Neural cell (in vitro differentiated cells): ENCODE data around the gene MSMP. TPM values are rescaled to one million over a fixed set of nuclear protein-coding genes. Genes with fewer than 3 reads are reported as not detected.

Source experiments
- H2AFZ ChIP-seq: fragments of 200-600, 300-800 bp; sonication (generic), shearing (Covaris generic); 2 replicates; pipeline ENCODE4 v1.6.0; 2014; ENCODE audit warnings: low read depth, mild to moderate bottlenecking, antibody characterized with exemption, low read length, moderate library complexity
- H3F3A ChIP-seq: fragments of 200-600 bp; shearing (Covaris generic); 2 replicates; pipeline ENCODE4 v1.6.1; 2016; ENCODE audit warnings: mild to moderate bottlenecking, moderate library complexity, mixed read lengths, antibody characterized with exemption, low read length; ENCODE audit not compliant: insufficient read depth, poor library complexity, severe bottlenecking
- H3K27ac ChIP-seq: fragments of 200-600, 300-800 bp; sonication (generic), shearing (Covaris generic); 2 replicates; pipeline ENCODE4 v1.5.1; 2014; ENCODE audit warnings: mild to moderate bottlenecking, low read length, moderate library complexity
- H3K27me3 ChIP-seq: fragments of 300-800, 200-600 bp; sonication (generic), shearing (Covaris generic); 2 replicates; pipeline ENCODE4 v1.6.0; 2014; ENCODE audit warnings: mild to moderate bottlenecking, low read depth, low read length, moderate library complexity; ENCODE audit not compliant: insufficient read depth
- H3K36me3 ChIP-seq: fragments of 300-800, 200-600 bp; sonication (generic), shearing (Covaris generic); 2 replicates; pipeline ENCODE4 v1.5.1; 2014; ENCODE audit warnings: mild to moderate bottlenecking, antibody characterized with exemption, low read length, moderate library complexity; ENCODE audit not compliant: insufficient read depth
- H3K4me2 ChIP-seq: fragments of 300-800, 200-600 bp; sonication (generic), shearing (Covaris generic); 2 replicates; pipeline ENCODE4 v1.6.0; 2014; ENCODE audit warnings: mild to moderate bottlenecking, low read length
- H3K4me3 ChIP-seq: fragments of 300-800, 200-600 bp; sonication (generic), shearing (Covaris generic); 2 replicates; pipeline ENCODE4 v1.5.1; 2014; ENCODE audit warnings: mild to moderate bottlenecking, low read length, moderate library complexity
- H3K79me2 ChIP-seq: fragments of 200-600 bp; shearing (Covaris generic); replicated peaks from 2 replicates; pipeline ENCODE4 v1.6.0; 2014; ENCODE audit warnings: mild to moderate bottlenecking, low read length, moderate library complexity; ENCODE audit not compliant: insufficient read depth
- H3K9ac ChIP-seq: fragments of 300-800, 200-600 bp; sonication (generic), shearing (Covaris generic); 2 replicates; pipeline ENCODE4 v1.6.1; 2016; ENCODE audit warnings: mild to moderate bottlenecking, low read length, mixed read lengths
- H3K9me2 ChIP-seq: fragments of 200-600 bp; shearing (Covaris generic); 2 replicates; pipeline ENCODE4 v1.6.1; 2016; ENCODE audit warnings: mild to moderate bottlenecking, low read length, mixed read lengths; ENCODE audit not compliant: insufficient read depth
- H3K9me3 ChIP-seq: fragments of 200-600, 300-800 bp; sonication (generic), shearing (Covaris generic); 2 replicates; pipeline ENCODE4 v1.6.1; 2016; ENCODE audit warnings: mild to moderate bottlenecking, mixed run types, low read length, moderate library complexity, mixed read lengths
- H4K20me1 ChIP-seq: fragments of 200-600 bp; shearing (Covaris generic); 2 replicates; pipeline ENCODE4 v1.6.1; 2016; ENCODE audit warnings: mild to moderate bottlenecking, mixed run types; ENCODE audit not compliant: insufficient read depth
- CTCF ChIP-seq: fragments of 450-650 bp; IDR thresholded peaks from 2 replicates; pipeline ENCODE4 v1.5.1; 2014; ENCODE audit warnings: antibody characterized with exemption, mild to moderate bottlenecking, moderate library complexity; ENCODE audit not compliant: poor library complexity, severe bottlenecking
- EP300 ChIP-seq: fragments of 450-650 bp; conservative IDR thresholded peaks from 2 replicates; pipeline ENCODE4 v1.6.1; 2014; ENCODE audit warnings: antibody characterized with exemption, mild to moderate bottlenecking, moderate library complexity; ENCODE audit not compliant: poor library complexity, severe bottlenecking
- EZH2 ChIP-seq: fragments of 200-600, 300-800 bp; shearing (Covaris generic), sonication (generic); IDR thresholded peaks from 2 replicates; pipeline ENCODE4 v1.6.1; 2014; ENCODE audit warnings: antibody characterized with exemption, low read length, borderline replicate concordance, mild to moderate bottlenecking; ENCODE audit not compliant: insufficient read depth, poor library complexity, severe bottlenecking
- MXI1 ChIP-seq: fragments of 450-650 bp; conservative IDR thresholded peaks from 2 replicates; pipeline ENCODE4 v1.6.1; 2014; ENCODE audit warnings: antibody characterized with exemption, mild to moderate bottlenecking; ENCODE audit not compliant: poor library complexity, severe bottlenecking
- POLR2AphosphoS5 ChIP-seq: IDR thresholded peaks from 2 replicates; pipeline ENCODE4 v1.6.1; 2012
- RAD21 ChIP-seq: fragments of 450-650 bp; conservative IDR thresholded peaks from 2 replicates; pipeline ENCODE4 v1.6.1; 2014; ENCODE audit warnings: antibody characterized with exemption, mild to moderate bottlenecking, moderate library complexity
- SMC3 ChIP-seq: fragments of 450-650 bp; conservative IDR thresholded peaks from 2 replicates; pipeline ENCODE4 v1.6.1; 2014; ENCODE audit warnings: antibody characterized with exemption, mild to moderate bottlenecking, moderate library complexity; ENCODE audit not compliant: poor library complexity
- TAF1 ChIP-seq: IDR thresholded peaks from 2 replicates; pipeline ENCODE4 v1.6.1; 2012; ENCODE audit warnings: low read depth
- polyA plus RNA-seq: library from polyadenylated mRNA; depleted of rRNA; stranded (reverse); fragments of >200 nt; gene quantifications from 2 replicates; pipeline ENCODE4 v1.2.3, GENCODE V29; 2014
- TF ChIP-seq, protein P1 (sequence below): IDR thresholded peaks from 2 replicates; pipeline ENCODE4 v1.6.1; 2012; ENCODE audit warnings: borderline replicate concordance

Gene MSMP
- polyA plus RNA-seq, 1 donor from 2014 or later: not detected

- no peak overlapping the region for H2AFZ ChIP-seq
- no peaks in the 10 kb centered on the region for H3K79me2 ChIP-seq
- no peaks in the 10 kb centered on the region for H3F3A ChIP-seq
- TF ChIP-seq SMC3 (no peak), MXI1 (no peak), CTCF (no peak), EZH2 (no peak), EP300 (no peak), TAF1 (no peak), POLR2AphosphoS5 (no peak), RAD21 (no peak)
- TF ChIP-seq, protein P1, sequence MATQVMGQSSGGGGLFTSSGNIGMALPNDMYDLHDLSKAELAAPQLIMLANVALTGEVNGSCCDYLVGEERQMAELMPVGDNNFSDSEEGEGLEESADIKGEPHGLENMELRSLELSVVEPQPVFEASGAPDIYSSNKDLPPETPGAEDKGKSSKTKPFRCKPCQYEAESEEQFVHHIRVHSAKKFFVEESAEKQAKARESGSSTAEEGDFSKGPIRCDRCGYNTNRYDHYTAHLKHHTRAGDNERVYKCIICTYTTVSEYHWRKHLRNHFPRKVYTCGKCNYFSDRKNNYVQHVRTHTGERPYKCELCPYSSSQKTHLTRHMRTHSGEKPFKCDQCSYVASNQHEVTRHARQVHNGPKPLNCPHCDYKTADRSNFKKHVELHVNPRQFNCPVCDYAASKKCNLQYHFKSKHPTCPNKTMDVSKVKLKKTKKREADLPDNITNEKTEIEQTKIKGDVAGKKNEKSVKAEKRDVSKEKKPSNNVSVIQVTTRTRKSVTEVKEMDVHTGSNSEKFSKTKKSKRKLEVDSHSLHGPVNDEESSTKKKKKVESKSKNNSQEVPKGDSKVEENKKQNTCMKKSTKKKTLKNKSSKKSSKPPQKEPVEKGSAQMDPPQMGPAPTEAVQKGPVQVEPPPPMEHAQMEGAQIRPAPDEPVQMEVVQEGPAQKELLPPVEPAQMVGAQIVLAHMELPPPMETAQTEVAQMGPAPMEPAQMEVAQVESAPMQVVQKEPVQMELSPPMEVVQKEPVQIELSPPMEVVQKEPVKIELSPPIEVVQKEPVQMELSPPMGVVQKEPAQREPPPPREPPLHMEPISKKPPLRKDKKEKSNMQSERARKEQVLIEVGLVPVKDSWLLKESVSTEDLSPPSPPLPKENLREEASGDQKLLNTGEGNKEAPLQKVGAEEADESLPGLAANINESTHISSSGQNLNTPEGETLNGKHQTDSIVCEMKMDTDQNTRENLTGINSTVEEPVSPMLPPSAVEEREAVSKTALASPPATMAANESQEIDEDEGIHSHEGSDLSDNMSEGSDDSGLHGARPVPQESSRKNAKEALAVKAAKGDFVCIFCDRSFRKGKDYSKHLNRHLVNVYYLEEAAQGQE: no peak
- H3K4me2 ChIP-seq: peak overlapping the region; percentile 37
- H3K36me3 ChIP-seq: peaks cover 6% of the 10 kb centered on the region
- H3K27me3 ChIP-seq: no peaks in the 10 kb centered on the region
- H3K9me2 ChIP-seq: no peaks in the 10 kb centered on the region
- peak overlapping the region; percentile 67 for H3K4me3 ChIP-seq
- no peaks in the 10 kb centered on the region for H4K20me1 ChIP-seq
- no peaks in the 10 kb centered on the region for H3K9me3 ChIP-seq
- peak overlapping the region; percentile 58 for H3K9ac ChIP-seq
- no peak overlapping the region for H3K27ac ChIP-seq
Measured at GRCh38 chr9:35757226-35757891, 3.3 kb upstream of the MSMP start.

DNA sequence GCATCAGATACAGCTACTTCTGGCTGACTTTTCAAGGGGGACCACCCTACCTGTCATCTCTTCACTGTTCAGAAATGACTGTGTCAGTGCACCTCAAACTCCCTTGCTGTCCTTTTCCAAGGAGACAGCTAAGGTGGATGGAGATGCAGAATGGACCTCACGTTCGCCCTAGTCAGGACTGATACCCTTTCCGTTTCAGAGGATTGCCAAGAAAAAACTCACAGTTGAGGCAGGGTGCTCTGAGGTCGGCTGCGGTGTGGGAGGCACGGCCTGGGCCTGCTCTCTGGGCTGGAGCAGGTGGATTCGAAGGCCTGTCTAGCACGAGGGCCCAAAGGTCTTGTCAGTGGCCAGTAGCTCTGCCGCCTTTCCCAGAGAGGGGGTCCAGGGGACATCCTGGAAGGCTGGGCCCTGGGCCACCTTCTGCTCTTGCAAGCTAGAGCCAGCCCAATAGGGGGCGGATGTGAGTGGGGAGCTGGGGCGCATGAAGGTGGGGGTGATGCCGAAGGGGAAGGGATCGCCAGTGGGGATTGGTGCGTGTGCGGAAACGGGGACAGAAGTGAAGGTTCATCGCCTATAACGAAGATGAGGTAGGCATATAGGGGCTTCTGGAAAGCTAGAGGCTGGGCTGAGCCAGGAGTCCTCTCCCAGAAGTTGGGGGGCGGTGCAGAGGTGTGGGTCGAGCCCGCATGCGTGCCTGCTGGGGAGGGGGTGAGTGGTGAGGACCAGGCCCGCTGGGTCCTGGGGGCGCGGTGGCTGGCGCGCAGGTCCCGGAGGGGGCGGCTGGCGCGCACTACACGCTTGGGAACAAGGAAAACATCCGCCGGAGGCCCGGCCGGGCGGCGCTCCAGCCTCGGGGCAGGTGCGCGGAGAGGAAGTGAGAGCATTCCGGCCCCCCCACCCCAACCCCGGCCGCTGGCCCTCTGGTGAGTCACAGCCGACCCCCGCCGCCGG lies 2.5 kb upstream of the MSMP start:
- Histone ChIP-seq H3K4me3 (peak overlapping the region; percentile 67), H3K9me2 (no peaks in the 10 kb centered on the region), H4K20me1 (no peaks in the 10 kb centered on the region), H3K4me2 (no peak overlapping the region), H3K27ac (no peak overlapping the region), H3K9me3 (no peaks in the 10 kb centered on the region), H3F3A (no peaks in the 10 kb centered on the region), H3K27me3 (no peaks in the 10 kb centered on the region), H3K36me3 (peaks cover 6% of the 10 kb centered on the region), H2AFZ (no peak overlapping the region), H3K9ac (peak overlapping the region; percentile 58), H3K79me2 (no peaks in the 10 kb centered on the region)
- TF ChIP-seq CTCF (peak; percentile 57), TAF1 (no peak)
